Measurements from ENCODE around the gene AMMECR1. TPM values are rescaled to one million over a fixed set of nuclear protein-coding genes. Genes with fewer than 3 reads are reported as not detected.

AMMECR1 gene
- total RNA-seq, 2 donors from 2014 or later, result 3.7 to 4.8 TPM

GRCh38 chrX:110268395-110268794 is 49.5 kb downstream of the AMMECR1 start:
- no peaks in the 10 kb centered on the region for H3K27me3 ChIP-seq (replicated peaks; ENCODE audit: insufficient read depth)
- H3K4me1 ChIP-seq (replicated peaks), result no peaks in the 10 kb centered on the region
- no peak overlapping the region for H3K27ac ChIP-seq
- DNase-seq (ENCODE audit: low spot score), result no peak
- no peaks in the 10 kb centered on the region for H3K9me3 ChIP-seq
- no peak overlapping the region for H3K4me3 ChIP-seq
- TF ChIP-seq, protein P1, sequence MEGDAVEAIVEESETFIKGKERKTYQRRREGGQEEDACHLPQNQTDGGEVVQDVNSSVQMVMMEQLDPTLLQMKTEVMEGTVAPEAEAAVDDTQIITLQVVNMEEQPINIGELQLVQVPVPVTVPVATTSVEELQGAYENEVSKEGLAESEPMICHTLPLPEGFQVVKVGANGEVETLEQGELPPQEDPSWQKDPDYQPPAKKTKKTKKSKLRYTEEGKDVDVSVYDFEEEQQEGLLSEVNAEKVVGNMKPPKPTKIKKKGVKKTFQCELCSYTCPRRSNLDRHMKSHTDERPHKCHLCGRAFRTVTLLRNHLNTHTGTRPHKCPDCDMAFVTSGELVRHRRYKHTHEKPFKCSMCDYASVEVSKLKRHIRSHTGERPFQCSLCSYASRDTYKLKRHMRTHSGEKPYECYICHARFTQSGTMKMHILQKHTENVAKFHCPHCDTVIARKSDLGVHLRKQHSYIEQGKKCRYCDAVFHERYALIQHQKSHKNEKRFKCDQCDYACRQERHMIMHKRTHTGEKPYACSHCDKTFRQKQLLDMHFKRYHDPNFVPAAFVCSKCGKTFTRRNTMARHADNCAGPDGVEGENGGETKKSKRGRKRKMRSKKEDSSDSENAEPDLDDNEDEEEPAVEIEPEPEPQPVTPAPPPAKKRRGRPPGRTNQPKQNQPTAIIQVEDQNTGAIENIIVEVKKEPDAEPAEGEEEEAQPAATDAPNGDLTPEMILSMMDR (IDR thresholded peaks at IDR 0.05), result no peak
- TF ChIP-seq POLR2A (IDR thresholded peaks at IDR 0.05), result no peak
- no peak for TF ChIP-seq POLR2AphosphoS5 (IDR thresholded peaks at IDR 0.05)
- intact Hi-C loops (cut with DNase I), result no loop called here
- 65% methylated on average over 6 of the region's 6 CpGs for WGBS
- no peaks in the 10 kb centered on the region for H3K36me3 ChIP-seq

- Histone ChIP-seq H3K36me3 (no peaks in the 10 kb centered on the region), H3K4me3 (no peak overlapping the region), H3K27ac (no peak overlapping the region), H3K9me3 (no peaks in the 10 kb centered on the region), H3K4me1 (replicated peaks) (no peaks in the 10 kb centered on the region), H3K27me3 (replicated peaks; ENCODE audit: insufficient read depth) (no peaks in the 10 kb centered on the region)
- WGBS, result 100% methylated on average over 2 of the region's 2 CpGs
- TF ChIP-seq POLR2AphosphoS5 (IDR thresholded peaks at IDR 0.05) (no peak), POLR2A (IDR thresholded peaks at IDR 0.05) (no peak)
- TF ChIP-seq, protein P1 (IDR thresholded peaks at IDR 0.05), result no peak
- no peak for DNase-seq (ENCODE audit: low spot score)
- intact Hi-C loops (cut with DNase I), result no loop called here
Measured at GRCh38 chrX:110267874-110268273, 50.0 kb downstream of the AMMECR1 start.

- Histone ChIP-seq H3K27me3 (replicated peaks; ENCODE audit: insufficient read depth) (no peaks in the 10 kb centered on the region), H3K4me3 (no peak overlapping the region), H3K27ac (no peak overlapping the region), H3K4me1 (replicated peaks) (no peaks in the 10 kb centered on the region), H3K36me3 (no peaks in the 10 kb centered on the region), H3K9me3 (no peaks in the 10 kb centered on the region)
- DNase-seq (ENCODE audit: low spot score), result no peak
- intact Hi-C loops (cut with DNase I), result no loop called here
- TF ChIP-seq, protein P1 (IDR thresholded peaks at IDR 0.05), result no peak
- TF ChIP-seq POLR2AphosphoS5 (IDR thresholded peaks at IDR 0.05) (no peak), POLR2A (IDR thresholded peaks at IDR 0.05) (no peak)
Measured at GRCh38 chrX:110265661-110266060, 52.2 kb downstream of the AMMECR1 start.

- H3K4me3 ChIP-seq, result no peak overlapping the region
- no peaks in the 10 kb centered on the region for H3K9me3 ChIP-seq
- DNase-seq (ENCODE audit: low spot score), result no peak
- H3K27ac ChIP-seq, result no peak overlapping the region
- TF ChIP-seq POLR2A (IDR thresholded peaks at IDR 0.05) (no peak), POLR2AphosphoS5 (IDR thresholded peaks at IDR 0.05) (no peak)
- TF ChIP-seq, protein P1 (IDR thresholded peaks at IDR 0.05), result no peak
- H3K27me3 ChIP-seq (replicated peaks; ENCODE audit: insufficient read depth), result no peaks in the 10 kb centered on the region
- H3K36me3 ChIP-seq, result no peaks in the 10 kb centered on the region
- 67% methylated on average over 1 of the region's 1 CpG for WGBS
- H3K4me1 ChIP-seq (replicated peaks), result no peaks in the 10 kb centered on the region
- intact Hi-C loops (cut with DNase I), result no loop called here
Measured at GRCh38 chrX:110259117-110259516, 58.8 kb downstream of the AMMECR1 start.

DNA sequence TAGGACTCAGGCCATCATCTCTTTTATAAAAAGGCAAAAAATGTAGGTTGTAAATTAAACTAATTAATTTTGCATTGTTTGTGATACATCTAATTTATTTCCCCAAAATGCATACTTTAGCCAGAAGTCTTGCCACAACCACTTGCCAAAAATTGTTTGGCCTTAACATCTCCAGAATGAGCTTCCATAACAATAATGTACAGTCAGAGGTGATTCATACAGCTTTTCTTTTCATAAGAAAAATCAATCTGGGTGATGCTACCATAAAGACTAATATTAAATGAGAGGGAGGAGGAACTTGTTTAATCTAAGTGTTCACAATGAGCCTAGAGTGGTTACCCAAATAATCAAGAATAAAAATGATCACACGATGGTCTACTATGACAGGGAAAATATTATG is 59.3 kb downstream of the AMMECR1 start:
- H3K4me1 ChIP-seq (replicated peaks), result no peaks in the 10 kb centered on the region
- intact Hi-C loops (cut with DNase I), result no loop called here
- TF ChIP-seq POLR2A (IDR thresholded peaks at IDR 0.05), result no peak
- TF ChIP-seq, protein P1 (IDR thresholded peaks at IDR 0.05), result no peak
- no peak for TF ChIP-seq POLR2AphosphoS5 (IDR thresholded peaks at IDR 0.05)
- no peaks in the 10 kb centered on the region for H3K9me3 ChIP-seq
- DNase-seq (ENCODE audit: low spot score), result no peak
- WGBS, result 88% methylated on average over 1 of the region's 1 CpG
- no peak overlapping the region for H3K27ac ChIP-seq
- no peak overlapping the region for H3K4me3 ChIP-seq
- H3K27me3 ChIP-seq (replicated peaks; ENCODE audit: insufficient read depth), result no peaks in the 10 kb centered on the region
- no peaks in the 10 kb centered on the region for H3K36me3 ChIP-seq

Data from prostate gland (tissue), 2 donors.